HG02571 (cell line): ENCODE results near the gene PCBP4.

Experiments used
- ATAC-seq: cut with Tn5 transposase; IDR thresholded peaks from one replicate; pipeline ENCODE4 v1.9.1; 2021; ENCODE audit warnings: mild to moderate bottlenecking, moderate library complexity; ENCODE audit not compliant: unreplicated experiment

Gene PCBP4

DNA sequence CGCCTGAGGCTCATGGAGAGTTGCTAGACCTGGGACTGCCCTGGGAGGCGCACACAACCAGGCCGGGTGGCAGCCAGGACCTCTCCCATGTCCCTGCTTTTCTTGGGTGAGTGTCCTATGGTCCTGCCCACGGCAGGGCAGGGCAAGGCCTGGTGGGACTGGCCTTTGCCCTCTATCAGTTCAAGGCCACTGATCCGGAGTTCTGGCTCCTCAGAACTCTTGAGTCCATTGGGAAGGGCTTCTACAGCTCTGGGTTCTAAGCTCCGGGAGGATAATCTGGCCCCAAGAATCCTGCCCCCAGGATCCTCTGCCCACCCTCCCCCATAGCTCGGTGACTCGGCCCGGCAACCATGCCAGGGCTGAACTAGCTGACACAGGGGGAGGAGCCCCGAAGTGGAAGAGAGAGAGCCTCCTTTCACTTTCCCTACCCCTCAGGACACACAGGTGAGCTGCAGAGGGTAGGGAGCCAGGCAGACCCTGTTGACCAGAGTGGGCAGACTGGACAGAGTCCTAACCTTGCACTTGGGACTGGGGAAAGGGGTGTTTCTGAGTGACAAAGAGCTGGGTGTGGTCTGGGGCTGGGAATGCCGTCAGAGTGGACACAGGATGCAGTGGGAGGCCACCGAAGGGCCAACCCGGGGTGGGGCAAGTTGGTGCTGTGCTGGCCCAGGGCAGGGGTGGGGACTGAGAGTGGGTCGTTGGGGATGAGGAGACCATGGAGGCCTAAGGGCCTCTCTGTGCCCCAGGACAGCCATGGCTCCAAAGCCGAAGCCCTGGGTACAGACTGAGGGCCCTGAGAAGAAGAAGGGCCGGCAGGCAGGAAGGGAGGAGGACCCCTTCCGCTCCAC is 24.4 kb downstream of the PCBP4 start:
- ATAC-seq, result no peak

- peak; percentile 91 for ATAC-seq
Measured at GRCh38 chr3:51941798-51942602, 25.3 kb downstream of the PCBP4 start, which contains the start of the genes PARP3 and RRP9. Gene PARP3 (plus strand): TSS chr3:51942363. CDS start chr3:51943356, 993 bp downstream. Gene RRP9 (minus strand): TSS chr3:51941904. CDS start chr3:51941867, 37 bp downstream.

DNA sequence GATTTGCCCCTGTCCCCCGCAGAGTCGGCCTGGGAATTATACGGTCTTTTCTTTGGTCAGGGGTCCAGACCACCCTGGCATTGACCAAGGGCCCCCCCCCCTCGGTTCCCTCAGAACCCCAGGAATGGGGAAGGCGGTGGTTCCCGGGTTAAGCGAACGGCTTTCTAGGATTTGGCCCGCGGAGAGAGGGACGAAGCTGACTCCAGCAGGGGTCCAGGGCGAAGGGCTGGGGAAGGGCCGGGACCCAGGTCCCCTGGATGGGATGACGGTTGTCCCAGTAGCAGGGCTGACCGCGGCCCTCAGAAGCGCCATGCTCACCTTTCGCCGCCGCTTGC is 25.8 kb downstream of the PCBP4 start:
- no peak for ATAC-seq

DNA sequence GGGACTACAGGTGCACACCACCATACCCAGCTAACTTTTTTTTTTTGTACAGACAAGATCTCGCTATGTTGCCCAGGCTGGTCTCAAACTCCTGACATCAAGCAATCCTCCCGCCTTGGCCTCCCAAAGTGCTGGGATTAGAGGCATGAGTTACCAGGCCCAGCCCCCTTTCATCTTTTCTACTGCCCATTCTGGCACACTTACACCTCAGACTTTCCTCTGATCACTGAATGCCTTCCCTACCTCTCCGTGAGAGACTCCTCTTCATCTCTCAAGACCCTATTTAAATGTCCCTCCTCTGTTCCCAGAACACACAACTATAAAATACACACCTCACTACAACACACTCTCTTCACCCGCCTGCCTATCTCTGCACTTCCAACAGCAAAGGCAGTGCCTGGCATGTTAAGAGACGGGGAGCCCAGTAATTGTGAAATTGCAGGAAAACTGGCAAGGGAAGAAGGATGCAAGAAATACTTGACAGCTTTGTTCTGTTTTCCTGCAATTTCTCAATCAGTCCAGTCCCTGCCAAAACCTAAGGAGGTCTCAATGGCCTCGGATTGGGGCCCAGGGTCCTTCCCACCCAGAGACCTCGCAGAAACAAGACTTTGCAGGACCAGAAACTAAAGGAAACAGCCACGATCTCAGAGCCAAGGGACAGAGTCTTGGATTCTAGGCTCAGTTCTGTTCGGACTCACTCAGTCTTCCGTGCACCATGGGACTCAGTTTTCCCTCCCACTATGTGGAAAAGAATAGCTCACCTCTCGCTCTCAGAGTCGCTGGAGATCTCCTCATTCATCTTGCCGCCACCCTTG is 26.4 kb downstream of the PCBP4 start:
- no peak for ATAC-seq

GRCh38 chr3:51938780-51939425 is 28.4 kb downstream of the PCBP4 start:
- ATAC-seq, result no peak

GRCh38 chr3:51937611-51938450 is 29.4 kb downstream of the PCBP4 start:
- ATAC-seq, result no peak

- ATAC-seq, result no peak
Measured at GRCh38 chr3:51937014-51937413, 30.2 kb downstream of the PCBP4 start.

- no peak for ATAC-seq
Measured at GRCh38 chr3:51935886-51936755, 31.1 kb downstream of the PCBP4 start.

GRCh38 chr3:51934991-51935885 is 32.0 kb downstream of the PCBP4 start:
- no peak for ATAC-seq

- ATAC-seq, result no peak
Measured at GRCh38 chr3:51934139-51934850, 33.0 kb downstream of the PCBP4 start.

DNA sequence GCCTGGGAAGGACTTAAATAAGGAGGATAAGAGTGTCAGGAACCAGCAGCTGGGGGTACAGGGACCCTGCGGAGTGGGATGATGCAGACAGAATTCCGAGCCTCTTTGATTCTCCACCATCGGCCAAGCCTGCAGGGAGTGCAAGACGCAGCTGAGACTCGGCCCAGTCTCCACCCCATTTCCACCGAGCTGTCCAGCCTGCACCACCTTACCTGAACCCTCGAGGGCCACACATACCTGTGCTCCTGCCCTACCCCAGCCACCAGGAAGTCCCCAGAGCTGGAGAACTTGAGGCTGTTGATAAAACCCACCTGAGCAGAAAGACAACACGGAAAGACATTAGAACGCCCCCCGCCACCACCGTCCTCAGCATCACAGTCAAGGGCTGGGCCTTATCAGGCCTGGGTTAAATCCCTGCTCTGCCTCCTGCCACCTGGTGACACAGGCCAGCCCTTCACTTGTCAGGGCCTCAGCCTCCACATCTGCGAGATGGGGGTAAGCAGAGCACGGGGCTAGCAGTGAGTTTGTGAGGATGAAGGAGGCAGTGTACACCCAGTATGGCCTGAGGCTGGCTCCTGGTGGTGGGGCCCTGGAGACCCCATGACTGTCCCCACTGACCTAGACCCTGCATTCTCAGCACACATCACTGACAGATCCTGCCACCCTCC is 33.6 kb downstream of the PCBP4 start:
- ATAC-seq, result no peak

DNA sequence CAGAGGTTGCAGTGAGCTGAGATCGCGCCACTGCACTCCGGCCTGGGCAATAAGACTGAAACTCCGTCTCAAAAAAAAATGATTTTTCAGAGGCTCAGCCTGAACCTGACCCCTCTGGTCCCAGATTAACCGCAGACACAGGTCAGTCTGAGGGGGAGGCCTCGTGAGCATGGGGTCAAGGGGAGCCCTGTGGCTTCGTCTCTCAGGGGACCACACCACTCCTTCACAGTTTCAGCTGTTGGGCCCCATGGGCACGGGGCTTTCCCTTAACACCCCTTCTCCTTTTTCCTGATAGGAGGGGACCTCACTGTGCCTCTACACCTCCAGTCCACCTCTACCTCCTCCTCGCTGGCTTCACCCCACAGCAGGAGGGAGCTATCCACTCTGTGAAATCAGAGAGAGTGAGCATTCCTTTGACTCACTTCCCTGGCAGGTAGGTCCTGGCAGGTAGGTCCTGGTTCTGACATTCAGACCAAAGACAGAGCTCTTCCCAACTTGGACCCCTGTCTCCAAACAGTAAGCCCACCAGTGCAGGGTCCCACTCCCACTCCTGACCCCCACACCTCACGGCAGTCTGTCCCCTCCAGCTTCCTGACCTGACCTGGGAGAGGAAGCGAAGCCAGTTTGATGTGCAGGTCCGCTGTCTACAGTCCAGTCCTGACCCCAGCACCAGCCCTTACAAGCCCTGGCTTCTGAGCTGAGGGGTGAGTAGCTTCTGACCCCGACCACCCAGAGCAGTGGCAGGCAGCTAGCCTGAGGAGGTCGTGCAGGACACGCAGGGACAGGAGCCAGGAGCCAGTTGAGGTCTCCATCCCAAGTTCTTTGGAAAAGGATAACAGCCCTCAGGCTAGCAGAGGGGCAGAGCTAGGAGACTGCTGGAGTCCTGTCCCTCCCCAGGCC is 34.5 kb downstream of the PCBP4 start:
- ATAC-seq, result no peak

DNA sequence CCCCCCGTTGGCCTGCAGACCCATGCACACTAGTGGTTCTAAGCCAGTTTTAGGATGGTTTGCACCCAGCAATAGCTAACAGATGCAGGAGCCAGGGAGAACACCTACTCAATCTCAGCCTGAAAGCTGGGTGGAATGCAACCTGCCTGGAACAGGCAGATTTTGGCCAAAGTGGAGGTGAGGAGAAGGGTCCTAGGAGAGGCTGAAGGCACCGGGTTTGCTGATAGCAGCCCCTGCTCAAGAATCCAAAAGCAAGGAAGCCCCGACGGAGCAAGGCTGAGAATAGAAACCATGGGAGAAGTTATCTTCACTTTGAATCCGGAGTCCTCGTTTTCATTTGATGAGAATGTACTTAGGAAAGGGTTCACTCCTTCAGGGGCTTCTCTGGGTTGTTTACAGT is 35.5 kb downstream of the PCBP4 start:
- no peak for ATAC-seq

GRCh38 chr3:51930439-51930838 is 36.8 kb downstream of the PCBP4 start:
- ATAC-seq, result no peak

DNA sequence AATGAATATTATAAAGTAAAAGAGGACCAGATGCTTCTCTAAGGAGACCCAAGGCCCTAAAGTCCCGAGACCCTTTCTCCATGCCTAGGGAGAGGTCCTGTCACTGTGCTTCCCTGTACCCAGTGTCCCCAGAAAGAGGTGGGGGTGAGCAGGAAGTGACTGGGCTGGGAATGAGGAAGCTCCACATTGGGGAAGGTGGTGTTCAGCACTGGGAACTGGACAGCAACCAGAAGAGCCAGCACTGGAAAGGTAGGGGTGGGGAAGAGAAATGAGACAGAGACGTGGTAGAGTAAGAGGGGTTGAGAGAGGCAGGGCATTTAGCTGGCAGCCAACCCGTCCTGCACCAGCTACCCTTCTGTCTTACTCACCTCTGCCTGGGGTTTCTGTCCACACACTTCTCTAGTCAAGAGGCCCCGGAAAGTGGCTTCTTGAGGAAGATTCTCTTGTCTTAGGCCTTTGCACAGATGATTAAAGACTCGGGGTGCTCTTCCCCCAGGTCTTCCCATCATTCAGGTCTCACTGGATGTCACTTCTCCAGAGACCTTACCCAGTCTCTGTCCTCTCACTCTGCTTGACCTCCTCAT is 37.7 kb downstream of the PCBP4 start:
- no peak for ATAC-seq
